Prostate gland (tissue), 2 donors: ENCODE data around the gene MYH15. TPM values are rescaled to one million over a fixed set of nuclear protein-coding genes. Genes with fewer than 3 reads are reported as not detected.

ENCODE experiments used
- DNase-seq: peaks from one replicate; pipeline ENCODE4 v3.0.0-alpha.2; 2019; ENCODE audit warnings: low spot score
- H3K27ac ChIP-seq, 2 donors: fragments of 200-600 bp; sonication (generic); 2 replicates each; pipeline ENCODE4 v1.5.1; 2017 to 2019
- H3K27me3 ChIP-seq: fragments of 200-600 bp; sonication (generic); replicated peaks from 2 replicates; pipeline ENCODE4 v1.5.1; 2019; ENCODE audit not compliant: insufficient read depth
- H3K36me3 ChIP-seq, 2 donors: fragments of 200-600 bp; sonication (generic); 1 replicate in 1 of 2; 2 replicates in 1 of 2; pipeline versions ENCODE4 v1.5.1 to v1.8.1; 2017 to 2019
- H3K4me1 ChIP-seq: fragments of 200-600 bp; sonication (generic); replicated peaks from 2 replicates; pipeline ENCODE4 v1.5.1; 2019
- H3K4me3 ChIP-seq, 2 donors: fragments of 200-600 bp; sonication (generic); 2 replicates each; pipeline ENCODE4 v1.5.1; 2017 to 2019
- H3K9me3 ChIP-seq: fragments of 200-600 bp; sonication (generic); 2 replicates; pipeline ENCODE4 v1.5.1; 2017
- CTCF ChIP-seq, 4 experiments: fragments of 200-600 bp in 2 of 4; fragments of 450-650 bp in 2 of 4; sonication (generic) in 2 of 4; IDR thresholded peaks; 1 replicate in 3 of 4; 2 replicates in 1 of 4; pipeline ENCODE4 v1.5.1; 2016 to 2019; ENCODE audit warnings: antibody characterized with exemption in 4 of 4, mild to moderate bottlenecking in 2 of 4, moderate library complexity in 2 of 4
- POLR2A ChIP-seq: fragments of 450-650 bp; IDR thresholded peaks from one replicate; pipeline ENCODE4 v1.6.1; 2016; ENCODE audit warnings: antibody characterized with exemption, mild to moderate bottlenecking
- POLR2AphosphoS5 ChIP-seq: sonication (generic); formaldehyde crosslinking; IDR thresholded peaks from one replicate; pipeline ENCODE4 v1.6.1; 2017; ENCODE audit warnings: antibody characterized with exemption
- WGBS: methylation state at CpG from one replicate; pipeline ENCODE4 v1.1.5; 2018; 5-methylcytosine and 5-hydroxymethylcytosine counted together
- intact Hi-C: fragments of 100-400 bp; cut with DNase I; formaldehyde crosslinking; loops from one replicate; pipeline ENCODE4 v1.14.2; 2022
- total RNA-seq, 2 donors: library from RNA; depleted of rRNA; stranded (reverse); fragments of >200 nt; gene quantifications; one replicate each; pipeline ENCODE4 v1.1.0, GENCODE V29; 2016

MYH15 gene
- total RNA-seq, 2 donors from 2014 or later, result 0.68 TPM

GRCh38 chr3:108406063-108406660 is 104.2 kb downstream of the MYH15 start:
- H3K27ac ChIP-seq, result peak overlapping the region in 1 of 2 donors; percentile 79
- intact Hi-C loops, result loop anchor here (5.0 kb wide), 1 partner anchor 469 kb away; no protein-coding TSS in a partner anchor
- H3K4me1 ChIP-seq, result peaks cover 31% of the 10 kb centered on the region
- H3K36me3 ChIP-seq, result no peaks in the 10 kb centered on the region
- DNase-seq, result no peak
- no peaks in the 10 kb centered on the region for H3K27me3 ChIP-seq
- WGBS, result 40% methylated on average over 3 of the region's 3 CpGs
- no peaks in the 10 kb centered on the region for H3K9me3 ChIP-seq
- H3K4me3 ChIP-seq, result no peak overlapping the region
- TF ChIP-seq POLR2AphosphoS5 (no peak), POLR2A (no peak), CTCF (IDR thresholded peaks at IDR 0.05) (no peak)

DNA sequence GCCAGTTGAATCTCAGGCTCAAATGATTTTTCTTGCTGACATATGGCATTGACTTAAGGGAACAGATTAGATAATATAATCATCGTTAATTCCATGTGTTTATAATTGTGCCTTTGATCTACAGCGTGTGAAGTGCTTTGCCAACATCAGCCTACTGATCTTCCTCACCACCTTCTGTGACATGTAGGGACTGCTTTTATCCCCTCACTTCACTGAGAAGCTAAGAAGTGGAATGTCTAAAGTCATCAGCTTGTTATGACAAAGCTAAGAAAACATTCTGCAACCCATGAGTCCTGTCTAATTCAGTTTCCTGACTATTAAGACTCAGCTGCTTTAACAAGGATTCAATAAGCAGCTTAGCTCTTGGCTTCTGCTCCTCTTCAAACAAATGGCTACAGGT is 106.0 kb downstream of the MYH15 start:
- no peak for DNase-seq
- TF ChIP-seq CTCF (IDR thresholded peaks at IDR 0.05), result no peak
- no peak for TF ChIP-seq POLR2AphosphoS5
- TF ChIP-seq POLR2A, result no peak
- Histone ChIP-seq H3K4me1 (peaks cover 19% of the 10 kb centered on the region), H3K36me3 (no peaks in the 10 kb centered on the region), H3K27me3 (no peaks in the 10 kb centered on the region), H3K27ac (peak overlapping the region; percentile 40 to 79), H3K9me3 (no peaks in the 10 kb centered on the region), H3K4me3 (no peak overlapping the region)
- WGBS, result 21% methylated on average over 2 of the region's 2 CpGs
- intact Hi-C loops, result no loop called here

GRCh38 chr3:108403686-108404345 is 106.6 kb downstream of the MYH15 start:
- Histone ChIP-seq H3K4me1 (peaks cover 15% of the 10 kb centered on the region), H3K9me3 (no peaks in the 10 kb centered on the region), H3K4me3 (no peak overlapping the region), H3K36me3 (no peaks in the 10 kb centered on the region), H3K27me3 (no peaks in the 10 kb centered on the region), H3K27ac (peak overlapping the region; percentile 40 to 79)
- DNase-seq, result no peak
- WGBS, result 75% methylated on average over 4 of the region's 4 CpGs
- TF ChIP-seq POLR2A, result no peak
- intact Hi-C loops, result no loop called here

GRCh38 chr3:108403198-108403597 is 107.2 kb downstream of the MYH15 start:
- intact Hi-C loops, result no loop called here
- Histone ChIP-seq H3K27ac (peak overlapping the region in 1 of 2 donors; percentile 40), H3K36me3 (no peaks in the 10 kb centered on the region), H3K4me3 (no peak overlapping the region), H3K4me1 (peaks cover 9% of the 10 kb centered on the region), H3K9me3 (no peaks in the 10 kb centered on the region), H3K27me3 (no peaks in the 10 kb centered on the region)
- DNase-seq, result no peak
- WGBS, result 34% methylated on average over 1 of the region's 1 CpG
- TF ChIP-seq POLR2AphosphoS5 (no peak), CTCF (IDR thresholded peaks at IDR 0.05) (no peak), POLR2A (no peak)

DNA sequence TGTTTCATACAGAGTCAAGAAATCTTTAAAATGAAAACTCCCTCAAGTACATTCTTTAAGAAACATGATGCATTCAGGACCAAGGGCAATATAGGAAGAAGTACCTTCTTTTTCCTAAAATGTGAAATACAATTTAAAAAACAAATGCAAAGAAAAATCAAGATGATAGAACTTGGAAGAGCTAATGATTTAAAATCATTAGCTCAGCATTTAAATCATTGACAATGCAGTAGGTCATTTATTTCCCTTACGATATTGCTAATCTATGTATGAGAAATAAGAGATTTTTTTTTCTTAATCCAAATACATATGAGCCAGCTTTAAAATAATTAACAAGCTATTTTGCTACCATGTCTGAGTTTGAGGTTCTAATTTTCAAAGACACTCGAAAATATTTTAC is 108.6 kb downstream of the MYH15 start:
- no peaks in the 10 kb centered on the region for H3K36me3 ChIP-seq
- WGBS, result 93% methylated on average over 2 of the region's 2 CpGs
- peaks cover 9% of the 10 kb centered on the region for H3K4me1 ChIP-seq
- no peaks in the 10 kb centered on the region for H3K9me3 ChIP-seq
- TF ChIP-seq CTCF (IDR thresholded peaks at IDR 0.05) (no peak), POLR2A (no peak), POLR2AphosphoS5 (no peak)
- no peak overlapping the region for H3K27ac ChIP-seq
- DNase-seq, result no peak
- intact Hi-C loops, result no loop called here
- H3K27me3 ChIP-seq, result no peaks in the 10 kb centered on the region
- no peak overlapping the region for H3K4me3 ChIP-seq
